T-helper 22 cell (primary cell): Measurements from ENCODE around the gene AMIGO3.
"Not testable (repeated sequence)": the region's sequence is repeated elsewhere in the genome, so short reads cannot be mapped to it uniquely, and the experiment has no call there.

Source experiments
- DNase-seq: peaks from one replicate; pipeline ENCODE4 v3.0.0-alpha.2; 2020; ENCODE audit warnings: low read depth

AMIGO3 gene

GRCh38 chr3:49712166-49712565 lies 7.3 kb downstream of the AMIGO3 start:
- DNase-seq, result no peak

GRCh38 chr3:49711489-49711888 lies 8.0 kb downstream of the AMIGO3 start:
- no peak for DNase-seq

- no peak for DNase-seq
These were observed 9.6 kb downstream of the AMIGO3 start for GRCh38 chr3:49709852-49710251.

- DNase-seq, result no peak
These were observed 12.4 kb downstream of the AMIGO3 start for GRCh38 chr3:49707113-49707480.

- no peak for DNase-seq
These were observed 12.9 kb downstream of the AMIGO3 start for GRCh38 chr3:49706456-49707112.

- DNase-seq, result no peak
These were observed 14.0 kb downstream of the AMIGO3 start for GRCh38 chr3:49705390-49705960.

GRCh38 chr3:49704629-49705028 lies 14.9 kb downstream of the AMIGO3 start:
- no peak for DNase-seq

GRCh38 chr3:49703956-49704355 lies 15.5 kb downstream of the AMIGO3 start:
- no peak for DNase-seq

GRCh38 chr3:49703443-49703927 lies 16.0 kb downstream of the AMIGO3 start:
- peak; percentile 17 for DNase-seq

GRCh38 chr3:49702672-49703071 lies 16.8 kb downstream of the AMIGO3 start:
- DNase-seq, result no peak

- no peak for DNase-seq
These were observed 18.0 kb downstream of the AMIGO3 start for GRCh38 chr3:49701388-49702077.

GRCh38 chr3:49700453-49701128 lies 18.9 kb downstream of the AMIGO3 start:
- no peak for DNase-seq

GRCh38 chr3:49700014-49700413 lies 19.5 kb downstream of the AMIGO3 start:
- DNase-seq, result no peak

GRCh38 chr3:49699281-49699979 lies 20.1 kb downstream of the AMIGO3 start:
- no peak for DNase-seq

- DNase-seq, result not testable (repeated sequence)
These were observed 24.0 kb downstream of the AMIGO3 start for GRCh38 chr3:49695350-49696015.

GRCh38 chr3:49694409-49695070 lies 24.9 kb downstream of the AMIGO3 start:
- DNase-seq, result not testable (repeated sequence)

- DNase-seq, result not testable (repeated sequence)
These were observed 28.0 kb downstream of the AMIGO3 start for GRCh38 chr3:49691481-49691880.

GRCh38 chr3:49690856-49691255 lies 28.6 kb downstream of the AMIGO3 start:
- not testable (repeated sequence) for DNase-seq

GRCh38 chr3:49689908-49690624 lies 29.4 kb downstream of the AMIGO3 start:
- not testable (repeated sequence) for DNase-seq
